ENCODE measurements around the gene MVB12A. TPM values are rescaled to one million over a fixed set of nuclear protein-coding genes. Genes with fewer than 3 reads are reported as not detected.

MVB12A gene
- total and polyA plus RNA-seq, 2 of the 4 experiments (the other 2 are of a cell fraction): 13.8 to 43.9 TPM

DNA sequence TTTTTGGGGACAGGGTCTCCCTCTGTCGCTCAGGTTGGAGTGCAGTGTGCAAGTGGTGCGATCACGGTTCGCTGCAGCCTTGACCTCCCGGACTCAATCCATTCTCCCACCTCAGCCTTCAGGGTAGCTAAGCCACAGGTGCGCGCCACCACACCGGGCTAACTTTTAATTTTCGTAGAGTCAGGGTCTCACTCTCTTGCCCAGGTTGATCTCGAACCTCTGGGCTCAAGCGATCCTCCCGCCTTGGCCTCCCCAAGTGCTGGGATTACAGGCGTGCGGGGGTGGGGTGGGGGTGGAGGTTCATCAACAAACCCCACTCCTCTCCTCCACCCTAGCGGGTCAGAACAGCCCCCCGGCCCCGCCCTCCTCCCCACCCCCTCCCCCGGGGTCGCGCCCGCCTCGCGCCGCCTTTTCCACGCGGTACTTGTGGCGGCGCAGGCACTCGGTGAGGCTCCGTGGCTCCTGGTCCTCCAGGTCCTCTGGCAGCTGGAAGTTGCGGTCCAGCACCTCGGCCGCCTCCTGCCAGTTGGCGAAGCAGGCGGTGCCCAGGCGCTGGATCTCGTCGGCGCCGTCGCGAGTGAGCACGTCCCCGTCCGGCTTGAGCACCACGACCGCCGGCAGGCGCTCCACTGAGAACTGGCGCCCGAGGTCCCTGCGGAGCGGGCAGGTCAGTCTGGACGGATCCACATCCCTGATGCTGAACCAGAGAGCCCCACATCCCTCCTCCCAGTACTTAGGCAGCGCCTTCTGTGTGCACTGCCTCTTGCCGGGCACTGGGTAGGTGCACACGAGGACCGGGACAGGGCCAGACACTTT, 35.7 kb downstream of the MVB12A start:
- DNase-seq (no peak), ATAC-seq (ENCODE audit: low read depth) (peak; percentile 55)
- H3K79me1 ChIP-seq (ENCODE audit: low read depth in 1 of 2, low read length in 2 of 2): no peaks in the 10 kb centered on the region
- H3K4me2 ChIP-seq (ENCODE audit: low read depth, low read length): no peak overlapping the region
- no TSS peak for BruUV-seq (replicated peaks)
- no peak overlapping the region for H3K23ac ChIP-seq (ENCODE audit: low read depth, low read length)
- ChIA-PET CTCF (interaction anchor here (1.0 kb wide), 1 partner anchor 10 kb away, joined by 3 read pairs; no protein-coding TSS in a partner anchor), POLR2A (ENCODE audit: unreplicated experiment) (no interaction called here)
- no peaks in the 10 kb centered on the region for H3K9me3 ChIP-seq (ENCODE audit: control insufficient read depth, insufficient read depth, low read length)
- H3K27ac ChIP-seq (ENCODE audit: insufficient read depth, low read length): no peak overlapping the region
- no peak overlapping the region for H4K8ac ChIP-seq (ENCODE audit: low read depth in 2 of 2, low read length in 2 of 2)
- H2BK5ac ChIP-seq (ENCODE audit: low read depth, low read length, poor library complexity, severe bottlenecking): no peak overlapping the region
- H2BK20ac ChIP-seq (ENCODE audit: low read depth, low read length): no peak overlapping the region
- no peak overlapping the region for H3K4me3 ChIP-seq (ENCODE audit: insufficient read depth, low read depth, low read length)
- no peak overlapping the region for H4K5ac ChIP-seq (ENCODE audit: low read depth, low read length)
- H3K9ac ChIP-seq (ENCODE audit: low read depth, low read length): no peak overlapping the region
- H3K36me3 ChIP-seq (ENCODE audit: control insufficient read depth, insufficient read depth, low read length): no peaks in the 10 kb centered on the region
- no peak overlapping the region for H2AK5ac ChIP-seq (ENCODE audit: low read depth, low read length)
- H3K14ac ChIP-seq (replicated peaks; ENCODE audit: low read depth, low read length): no peak overlapping the region
- H3K56ac ChIP-seq (ENCODE audit: extremely low read depth, insufficient read depth, low read length): no peak overlapping the region
- H3K4me1 ChIP-seq (ENCODE audit: control insufficient read depth, insufficient read depth, low read length): no peaks in the 10 kb centered on the region; the same call in 1 of the 2 replicates
- H2AK9ac ChIP-seq (replicated peaks; ENCODE audit: low read depth, low read length, poor library complexity): no peak overlapping the region
- H4K20me1 ChIP-seq (ENCODE audit: insufficient read depth, low read length): peaks cover 3% of the 10 kb centered on the region
- in situ Hi-C loops (cut with MboI; ENCODE audit: low sequenced_read_pairs): loop anchor here (10.0 kb wide), 1 partner anchor 399 kb away; the partner anchor contains the start of gene RPL18A
- peaks cover 33% of the 10 kb centered on the region for H3K27me3 ChIP-seq (ENCODE audit: control insufficient read depth, insufficient read depth, low read length)
- 6% methylated on average over 21 of the region's 58 CpGs; no CpG with 5 or more reads in 1 of the 2 experiments for WGBS, 2 experiments (ENCODE audit: extremely low coverage in 2 of 2, insufficient read length in 1 of 2)
- no peak overlapping the region for H2BK15ac ChIP-seq (ENCODE audit: low read depth, low read length)
- H3K9me1 ChIP-seq (ENCODE audit: insufficient read depth, low read length): no peaks in the 10 kb centered on the region
- no peak overlapping the region for H3K4ac ChIP-seq (ENCODE audit: low read depth, low read length)
- intact Hi-C loops (cut with micrococcal nuclease): loop anchor here (10.0 kb wide), 2 partner anchors 309 to 399 kb away; partner anchors contain the start of gene RPL18A
- dilution Hi-C loops (cut with HindIII; ENCODE audit: low sequenced_read_pairs, unreplicated experiment): no loop called here
- H2AFZ ChIP-seq (replicated peaks; ENCODE audit: low read length, poor library complexity): peak overlapping the region; percentile 76
- H3K18ac ChIP-seq (ENCODE audit: low read depth, low read length): no peak overlapping the region
- no peak overlapping the region for H2BK120ac ChIP-seq (ENCODE audit: low read depth, low read length)
- no peak overlapping the region for H4K91ac ChIP-seq (ENCODE audit: insufficient read depth, low read depth, low read length)
- TF ChIP-seq BHLHE40 (IDR thresholded peaks at IDR 0.05; ENCODE audit: low read depth, low read length): no peak
- no peak for TF ChIP-seq MAZ (IDR thresholded peaks at IDR 0.05; ENCODE audit: borderline replicate concordance, low read depth, low read length)
- TF ChIP-seq, protein P1, sequence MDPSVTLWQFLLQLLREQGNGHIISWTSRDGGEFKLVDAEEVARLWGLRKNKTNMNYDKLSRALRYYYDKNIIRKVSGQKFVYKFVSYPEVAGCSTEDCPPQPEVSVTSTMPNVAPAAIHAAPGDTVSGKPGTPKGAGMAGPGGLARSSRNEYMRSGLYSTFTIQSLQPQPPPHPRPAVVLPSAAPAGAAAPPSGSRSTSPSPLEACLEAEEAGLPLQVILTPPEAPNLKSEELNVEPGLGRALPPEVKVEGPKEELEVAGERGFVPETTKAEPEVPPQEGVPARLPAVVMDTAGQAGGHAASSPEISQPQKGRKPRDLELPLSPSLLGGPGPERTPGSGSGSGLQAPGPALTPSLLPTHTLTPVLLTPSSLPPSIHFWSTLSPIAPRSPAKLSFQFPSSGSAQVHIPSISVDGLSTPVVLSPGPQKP (IDR thresholded peaks at IDR 0.05; ENCODE audit: borderline replicate concordance, low read depth, low read length): no peak
- no peak for TF ChIP-seq MXI1 (IDR thresholded peaks at IDR 0.05; ENCODE audit: borderline replicate concordance, low read depth, low read length)
- no peak for TF ChIP-seq NFE2L2 (IDR thresholded peaks at IDR 0.05; ENCODE audit: low read depth, low read length)
- no peak for TF ChIP-seq CEBPB (IDR thresholded peaks at IDR 0.05; ENCODE audit: low read depth, low read length)
- no peak for TF ChIP-seq RCOR1 (IDR thresholded peaks at IDR 0.05; ENCODE audit: insufficient replicate concordance, low read length)
- TF ChIP-seq MAFK (IDR thresholded peaks at IDR 0.05; ENCODE audit: low read depth, low read length): no peak
- TF ChIP-seq FOS (IDR thresholded peaks at IDR 0.05; ENCODE audit: low read depth, low read length): no peak
- TF ChIP-seq, protein P2, sequence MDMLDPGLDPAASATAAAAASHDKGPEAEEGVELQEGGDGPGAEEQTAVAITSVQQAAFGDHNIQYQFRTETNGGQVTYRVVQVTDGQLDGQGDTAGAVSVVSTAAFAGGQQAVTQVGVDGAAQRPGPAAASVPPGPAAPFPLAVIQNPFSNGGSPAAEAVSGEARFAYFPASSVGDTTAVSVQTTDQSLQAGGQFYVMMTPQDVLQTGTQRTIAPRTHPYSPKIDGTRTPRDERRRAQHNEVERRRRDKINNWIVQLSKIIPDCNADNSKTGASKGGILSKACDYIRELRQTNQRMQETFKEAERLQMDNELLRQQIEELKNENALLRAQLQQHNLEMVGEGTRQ (IDR thresholded peaks at IDR 0.05; ENCODE audit: low read depth, low read length): no peak
- no peak for TF ChIP-seq RAD21 (IDR thresholded peaks at IDR 0.05; ENCODE audit: low read length)
- no peak for TF ChIP-seq RFX5 (IDR thresholded peaks at IDR 0.05; ENCODE audit: low read depth, low read length)
- TF ChIP-seq, protein P3, sequence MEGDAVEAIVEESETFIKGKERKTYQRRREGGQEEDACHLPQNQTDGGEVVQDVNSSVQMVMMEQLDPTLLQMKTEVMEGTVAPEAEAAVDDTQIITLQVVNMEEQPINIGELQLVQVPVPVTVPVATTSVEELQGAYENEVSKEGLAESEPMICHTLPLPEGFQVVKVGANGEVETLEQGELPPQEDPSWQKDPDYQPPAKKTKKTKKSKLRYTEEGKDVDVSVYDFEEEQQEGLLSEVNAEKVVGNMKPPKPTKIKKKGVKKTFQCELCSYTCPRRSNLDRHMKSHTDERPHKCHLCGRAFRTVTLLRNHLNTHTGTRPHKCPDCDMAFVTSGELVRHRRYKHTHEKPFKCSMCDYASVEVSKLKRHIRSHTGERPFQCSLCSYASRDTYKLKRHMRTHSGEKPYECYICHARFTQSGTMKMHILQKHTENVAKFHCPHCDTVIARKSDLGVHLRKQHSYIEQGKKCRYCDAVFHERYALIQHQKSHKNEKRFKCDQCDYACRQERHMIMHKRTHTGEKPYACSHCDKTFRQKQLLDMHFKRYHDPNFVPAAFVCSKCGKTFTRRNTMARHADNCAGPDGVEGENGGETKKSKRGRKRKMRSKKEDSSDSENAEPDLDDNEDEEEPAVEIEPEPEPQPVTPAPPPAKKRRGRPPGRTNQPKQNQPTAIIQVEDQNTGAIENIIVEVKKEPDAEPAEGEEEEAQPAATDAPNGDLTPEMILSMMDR (conservative IDR thresholded peaks at IDR 0.05; ENCODE audit: low read depth, low read length): no peak
- TF ChIP-seq POLR2A (IDR thresholded peaks at IDR 0.05; ENCODE audit: low read depth, low read length): no peak
- TF ChIP-seq SMC3 (IDR thresholded peaks at IDR 0.05; ENCODE audit: low read depth, low read length): no peak
